Esophagus muscularis mucosa (tissue), 4 donors: ENCODE results near the gene STUM. TPM values are rescaled to one million over a fixed set of nuclear protein-coding genes. Genes with fewer than 3 reads are reported as not detected.

ENCODE experiments used
- DNase-seq: peaks from one replicate; pipeline ENCODE4 v3.0.0-alpha.2; 2017; ENCODE audit errors: extremely low spot score
- H3K27ac ChIP-seq, 4 donors: fragments of 200-600 bp; sonication (generic); replicated peaks in 1 of 4; 1 replicate in 3 of 4; 2 replicates in 1 of 4; pipeline ENCODE4 v1.5.1; 2016 to 2019; ENCODE audit warnings: mild to moderate bottlenecking in 1 of 4
- H3K27me3 ChIP-seq, 4 donors: fragments of 200-600 bp; sonication (generic); one replicate each; pipeline versions ENCODE4 v1.5.1 to v1.6.0; 2016 to 2019
- H3K36me3 ChIP-seq, 4 donors: fragments of 200-600 bp; sonication (generic); one replicate each; pipeline ENCODE4 v1.5.1; 2016 to 2019
- H3K4me1 ChIP-seq, 4 donors: fragments of 200-600 bp; sonication (generic); one replicate each; pipeline ENCODE4 v1.5.1; 2016 to 2019
- H3K4me3 ChIP-seq, 4 donors: fragments of 200-600 bp; sonication (generic); 1 replicate in 2 of 4; 2 replicates in 2 of 4; pipeline ENCODE4 v1.5.1; 2016 to 2019; ENCODE audit warnings: mild to moderate bottlenecking in 4 of 4, moderate library complexity in 1 of 4
- H3K9me3 ChIP-seq, 4 donors: fragments of 200-600 bp; sonication (generic); 1 replicate in 3 of 4; 2 replicates in 1 of 4; pipeline ENCODE4 v1.5.1; 2016 to 2019
- CTCF ChIP-seq, 3 experiments: fragments of 200-600 bp in 2 of 3; fragments of 450-650 bp in 1 of 3; sonication (generic) in 2 of 3; IDR thresholded peaks; one replicate each; pipeline ENCODE4 v1.5.1; 2017 to 2019; ENCODE audit warnings: antibody characterized with exemption in 3 of 3, mild to moderate bottlenecking in 2 of 3, moderate library complexity in 1 of 3
- EP300 ChIP-seq: sonication (generic); formaldehyde crosslinking; IDR thresholded peaks from one replicate; pipeline ENCODE4 v1.6.1; 2017; ENCODE audit warnings: antibody characterized with exemption
- POLR2A ChIP-seq: fragments of 450-650 bp; IDR thresholded peaks from one replicate; pipeline ENCODE4 v1.6.1; 2017; ENCODE audit warnings: antibody characterized with exemption, moderate library complexity, mild to moderate bottlenecking, low read depth
- POLR2AphosphoS5 ChIP-seq, 2 donors: sonication (generic); formaldehyde crosslinking; IDR thresholded peaks; one replicate each; pipeline ENCODE4 v1.6.1; 2017; ENCODE audit warnings: antibody characterized with exemption in 2 of 2
- WGBS: methylation state at CpG from one replicate; pipeline ENCODE4 v1.1.5; 2018; 5-methylcytosine and 5-hydroxymethylcytosine counted together
- intact Hi-C: fragments of 100-400 bp; cut with DNase I; formaldehyde crosslinking; loops from one replicate; pipeline ENCODE4 v1.15.1; 2023
- total RNA-seq, 4 donors: library from RNA; depleted of rRNA; stranded (reverse); fragments of >200 nt; gene quantifications; one replicate each; pipeline versions ENCODE4 v1.1.0 to v1.2.1, GENCODE V29; 2016

The STUM gene
- total RNA-seq, 4 donors from 2014 or later = 3.1 to 7.6 (median 6.3) TPM

DNA sequence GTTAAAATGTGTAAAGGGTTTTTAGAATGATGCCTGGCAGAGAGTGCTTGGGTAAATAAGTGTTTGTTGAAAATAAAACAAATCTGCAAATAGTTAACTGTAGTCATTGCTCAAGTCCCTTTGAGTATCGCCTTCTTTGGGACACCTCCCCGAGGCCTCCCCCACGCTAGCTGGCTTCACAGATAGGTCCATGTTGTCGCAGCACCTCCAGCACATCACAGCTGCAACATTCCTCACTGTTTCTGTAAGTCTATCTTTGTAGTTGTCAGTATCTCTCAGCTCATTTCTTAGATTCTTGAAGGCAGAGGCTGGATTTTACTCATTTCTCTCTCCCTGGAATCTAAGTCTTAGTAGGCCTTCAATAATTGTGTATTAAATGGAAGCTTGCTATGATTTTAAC lies 1.6 kb upstream of the STUM start:
- H3K36me3 ChIP-seq = no peaks in the 10 kb centered on the region
- H3K27ac ChIP-seq = no peak overlapping the region
- WGBS = 88% methylated on average over 4 of the region's 4 CpGs
- H3K4me1 ChIP-seq = peaks cover 37 to 51% (median 48%) of the 10 kb centered on the region in 4 donors
- no peak for DNase-seq
- TF ChIP-seq POLR2AphosphoS5 (IDR thresholded peaks at IDR 0.05) (no peak), CTCF (IDR thresholded peaks at IDR 0.05) (no peak), POLR2A (no peak), EP300 (no peak)
- H3K9me3 ChIP-seq = no peaks in the 10 kb centered on the region
- H3K4me3 ChIP-seq = no peak overlapping the region
- peaks cover 0 to 13% (median 0%) of the 10 kb centered on the region in 4 donors for H3K27me3 ChIP-seq
- intact Hi-C loops = loop anchor here (1.0 to 10.0 kb wide), 4 partner anchors 62 to 280 kb away; no protein-coding TSS in a partner anchor

GRCh38 chr1:226547754-226548191 lies 791 bp upstream of the STUM start:
- TF ChIP-seq POLR2AphosphoS5 (IDR thresholded peaks at IDR 0.05) (peak; percentile 53 to 79), CTCF (IDR thresholded peaks at IDR 0.05) (peak in 2 of 3 experiments; percentile 91 to 97), POLR2A (no peak), EP300 (no peak)
- Histone ChIP-seq H3K27me3 (peaks cover 0 to 13% (median 0%) of the 10 kb centered on the region in 4 donors), H3K36me3 (no peaks in the 10 kb centered on the region), H3K9me3 (no peaks in the 10 kb centered on the region), H3K4me1 (peaks cover 28 to 48% (median 43%) of the 10 kb centered on the region in 4 donors), H3K4me3 (peak overlapping the region; percentile 63 to 76 (median 70)), H3K27ac (peak overlapping the region; percentile 68 to 89 (median 84))
- intact Hi-C loops = loop anchor here (1.0 to 10.0 kb wide), 4 partner anchors 62 to 280 kb away; no protein-coding TSS in a partner anchor
- DNase-seq = no peak
- WGBS = 4% methylated on average over 13 of the region's 16 CpGs

- intact Hi-C loops = loop anchor here (5.0 to 10.0 kb wide), 3 partner anchors 78 to 278 kb away; no protein-coding TSS in a partner anchor
- TF ChIP-seq CTCF (IDR thresholded peaks at IDR 0.05) (no peak), POLR2AphosphoS5 (IDR thresholded peaks at IDR 0.05) (peak in 1 of 2 donors; percentile 30)
- Histone ChIP-seq H3K27ac (peak overlapping the region; percentile 68 to 89 (median 84)), H3K36me3 (no peaks in the 10 kb centered on the region), H3K4me3 (peak overlapping the region; percentile 63 to 76 (median 70)), H3K9me3 (no peaks in the 10 kb centered on the region), H3K4me1 (peaks cover 21 to 48% (median 44%) of the 10 kb centered on the region in 4 donors), H3K27me3 (peaks cover 0 to 13% (median 0%) of the 10 kb centered on the region in 4 donors)
- WGBS = 2% methylated on average over 44 of the region's 73 CpGs
- no peak for DNase-seq
Measured at GRCh38 chr1:226549094-226549936, 751 bp downstream of the STUM start.

DNA sequence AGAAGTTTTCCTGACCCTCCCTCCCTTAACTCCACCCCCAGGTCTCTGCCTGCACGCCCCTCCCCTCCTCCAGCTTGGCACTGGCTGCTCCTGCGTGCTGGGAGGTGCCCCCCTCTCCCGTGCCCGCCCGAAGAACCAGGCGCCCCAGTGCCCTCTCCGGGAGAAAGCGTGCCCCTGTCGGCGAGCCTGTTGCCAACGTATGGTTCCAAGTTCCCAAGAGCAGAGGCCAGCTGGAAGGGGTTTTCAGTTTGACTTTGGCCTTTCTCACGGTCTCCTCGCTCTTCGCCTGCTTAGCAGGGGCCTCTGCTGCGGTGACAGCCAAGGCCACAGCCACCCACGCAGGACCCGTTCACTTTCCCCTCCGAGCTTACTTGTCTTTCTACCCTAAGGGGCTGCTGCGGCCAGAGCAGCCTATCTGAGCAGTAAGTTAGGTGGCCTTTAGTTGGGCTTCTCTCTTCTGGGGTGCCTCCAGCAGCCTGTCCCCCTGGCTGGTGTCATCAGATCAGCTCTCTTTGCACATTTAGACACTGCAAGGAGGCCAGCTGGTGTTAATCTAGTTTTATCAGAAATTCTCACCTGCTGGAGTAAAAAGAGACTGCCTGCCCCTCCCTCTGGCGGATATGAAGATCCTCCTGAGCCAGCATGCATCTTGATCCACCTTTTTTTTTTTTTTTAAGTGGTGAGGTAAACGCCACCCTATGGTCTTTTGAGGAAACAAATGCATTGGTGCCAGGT lies 1.5 kb downstream of the STUM start:
- WGBS = 21% methylated on average over 6 of the region's 21 CpGs
- H3K36me3 ChIP-seq = no peaks in the 10 kb centered on the region
- H3K9me3 ChIP-seq = no peaks in the 10 kb centered on the region
- no peak for DNase-seq
- peak overlapping the region; percentile 68 to 89 (median 84) for H3K27ac ChIP-seq
- H3K4me1 ChIP-seq = peaks cover 21 to 49% (median 45%) of the 10 kb centered on the region in 4 donors
- intact Hi-C loops = loop anchor here (5.0 to 10.0 kb wide), 3 partner anchors 77 to 277 kb away; no protein-coding TSS in a partner anchor
- H3K27me3 ChIP-seq = peaks cover 0 to 13% (median 0%) of the 10 kb centered on the region in 4 donors
- TF ChIP-seq EP300 = no peak
- TF ChIP-seq CTCF (IDR thresholded peaks at IDR 0.05) = peak in 1 of 3 experiments; percentile 25
- TF ChIP-seq POLR2AphosphoS5 (IDR thresholded peaks at IDR 0.05) = peak; percentile 1 to 45
- no peak for TF ChIP-seq POLR2A
- peak overlapping the region; percentile 63 to 76 (median 70) for H3K4me3 ChIP-seq
